GM23338 (cell line): Measurements from ENCODE around the gene CD58. TPM values are rescaled to one million over a fixed set of nuclear protein-coding genes. Genes with fewer than 3 reads are reported as not detected.
"Not testable (repeated sequence)": the region's sequence is repeated elsewhere in the genome, so short reads cannot be mapped to it uniquely, and the experiment has no call there.

ENCODE experiments used
- ATAC-seq: fragments of 200-7000 bp; cut with Tn5 transposase; 3 replicates; pipeline ENCODE4 v1.9.1; 2020
- DNase-seq: peaks from one replicate; pipeline ENCODE4 v3.0.0-alpha.2; 2015; ENCODE audit warnings: low spot score
- H2AFZ ChIP-seq: fragments of 200-600 bp; sonication (generic); 2 replicates; pipeline ENCODE4 v1.8.0; 2016; ENCODE audit warnings: antibody characterized with exemption, mild to moderate bottlenecking, moderate library complexity
- H3F3A ChIP-seq: fragments of 200-600 bp; sonication (generic); replicated peaks from 2 replicates; pipeline ENCODE4 v1.8.0; 2017; ENCODE audit warnings: antibody characterized with exemption, mixed run types, low read depth
- H3K27ac ChIP-seq: fragments of 200-600 bp; sonication (generic); 2 replicates; pipeline ENCODE4 v1.6.1; 2016; ENCODE audit warnings: low read depth
- H3K27me3 ChIP-seq: fragments of 200-600 bp; sonication (generic); 2 replicates; pipeline ENCODE4 v1.8.0; 2016; ENCODE audit warnings: mild to moderate bottlenecking, mixed run types, moderate library complexity; ENCODE audit not compliant: insufficient read depth
- H3K36me3 ChIP-seq: fragments of 200-600 bp; sonication (generic); 2 replicates; pipeline ENCODE4 v1.8.0; 2016; ENCODE audit warnings: mild to moderate bottlenecking; ENCODE audit not compliant: insufficient read depth
- H3K4me1 ChIP-seq: fragments of 200-600 bp; sonication (generic); 2 replicates; pipeline ENCODE4 v1.8.0; 2016; ENCODE audit warnings: mild to moderate bottlenecking, moderate library complexity; ENCODE audit not compliant: insufficient read depth
- H3K4me2 ChIP-seq: fragments of 200-600 bp; sonication (generic); 2 replicates; pipeline ENCODE4 v1.7.1; 2017; ENCODE audit warnings: mixed run types
- H3K4me3 ChIP-seq: fragments of 200-600 bp; sonication (generic); 2 replicates; pipeline ENCODE4 v1.6.1; 2016; ENCODE audit warnings: mixed run types
- H3K79me2 ChIP-seq: fragments of 200-600 bp; sonication (generic); replicated peaks from 2 replicates; pipeline ENCODE4 v1.8.0; 2017; ENCODE audit warnings: mild to moderate bottlenecking; ENCODE audit not compliant: insufficient read depth
- H3K9me2 ChIP-seq: fragments of 200-600 bp; sonication (generic); 2 replicates; pipeline ENCODE4 v1.8.0; 2017; ENCODE audit not compliant: insufficient read depth
- H4K20me1 ChIP-seq: fragments of 200-600 bp; sonication (generic); replicated peaks from 2 replicates; pipeline ENCODE4 v1.8.0; 2017; ENCODE audit warnings: mild to moderate bottlenecking; ENCODE audit not compliant: insufficient read depth
- H3K27ac Mint-ChIP-seq: 2 replicates; pipeline ENCODE4 v1.8.0; 2020; ENCODE audit warnings: inconsistent platforms, mild to moderate bottlenecking, moderate library complexity, mixed read lengths
- H3K27me3 Mint-ChIP-seq: 3 replicates; pipeline ENCODE4 v1.8.0; 2022; ENCODE audit warnings: low read depth, mild to moderate bottlenecking, moderate library complexity, mixed read lengths, inconsistent platforms; ENCODE audit not compliant: insufficient read depth, poor library complexity
- H3K36me3 Mint-ChIP-seq: 3 replicates; pipeline ENCODE4 v1.8.0; 2021; ENCODE audit warnings: low read depth, mild to moderate bottlenecking, inconsistent platforms, moderate library complexity, mixed read lengths
- H3K4me1 Mint-ChIP-seq: 3 replicates; pipeline ENCODE4 v1.8.0; 2020; ENCODE audit warnings: mild to moderate bottlenecking, inconsistent platforms, mixed read lengths
- H3K4me3 Mint-ChIP-seq: 3 replicates; pipeline ENCODE4 v1.8.0; 2021; ENCODE audit warnings: moderate library complexity, mild to moderate bottlenecking, inconsistent platforms, mixed read lengths
- H3K9me3 Mint-ChIP-seq: 3 replicates; pipeline ENCODE4 v1.8.0; 2020; ENCODE audit warnings: moderate library complexity, mild to moderate bottlenecking, inconsistent platforms, mixed read lengths
- polyA plus RNA-seq: library from polyadenylated mRNA; unstranded; fragments of >200 nt; fragmentation: Nextera tagmentation; extraction: Ambion mirVana; gene quantifications from 2 replicates; pipeline ENCODE4 v1.2.1, GENCODE V29; 2016
- total RNA-seq: library from RNA; depleted of rRNA; stranded (reverse); fragments of >200 nt; shearing (Covaris generic); gene quantifications from 2 replicates; pipeline ENCODE4 v1.2.3, GENCODE V29; 2014
- TF ChIP-seq, protein P1 (sequence below): fragments of 250-450 bp; sonication (Bioruptor Pico); IDR thresholded peaks from 2 replicates; pipeline ENCODE4 v1.5.0; 2020; ENCODE audit warnings: mild to moderate bottlenecking, moderate library complexity

The CD58 gene
- total and polyA plus RNA-seq, 2 experiments from 2014 or later = 9.2 to 12.5 TPM

DNA sequence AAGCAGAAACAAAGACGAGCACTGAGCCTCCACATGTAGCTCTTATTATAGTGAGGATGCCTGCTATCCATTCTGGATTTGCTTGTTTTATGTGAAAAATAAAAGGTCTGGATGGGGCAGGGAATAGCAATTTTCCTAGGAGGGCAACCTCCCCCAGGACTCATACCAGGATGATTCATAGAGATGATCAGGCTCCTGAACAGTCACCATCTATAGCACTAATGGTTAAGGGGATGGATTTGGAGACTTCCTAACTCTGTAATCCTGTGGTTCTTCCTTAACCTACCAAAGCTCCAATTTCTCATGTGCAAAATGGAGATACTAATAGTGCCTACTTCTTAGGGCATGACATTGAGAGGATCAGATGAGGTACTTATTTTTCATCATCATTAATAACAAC lies 34.5 kb upstream of the CD58 start (continued):
- TF ChIP-seq, protein P1, sequence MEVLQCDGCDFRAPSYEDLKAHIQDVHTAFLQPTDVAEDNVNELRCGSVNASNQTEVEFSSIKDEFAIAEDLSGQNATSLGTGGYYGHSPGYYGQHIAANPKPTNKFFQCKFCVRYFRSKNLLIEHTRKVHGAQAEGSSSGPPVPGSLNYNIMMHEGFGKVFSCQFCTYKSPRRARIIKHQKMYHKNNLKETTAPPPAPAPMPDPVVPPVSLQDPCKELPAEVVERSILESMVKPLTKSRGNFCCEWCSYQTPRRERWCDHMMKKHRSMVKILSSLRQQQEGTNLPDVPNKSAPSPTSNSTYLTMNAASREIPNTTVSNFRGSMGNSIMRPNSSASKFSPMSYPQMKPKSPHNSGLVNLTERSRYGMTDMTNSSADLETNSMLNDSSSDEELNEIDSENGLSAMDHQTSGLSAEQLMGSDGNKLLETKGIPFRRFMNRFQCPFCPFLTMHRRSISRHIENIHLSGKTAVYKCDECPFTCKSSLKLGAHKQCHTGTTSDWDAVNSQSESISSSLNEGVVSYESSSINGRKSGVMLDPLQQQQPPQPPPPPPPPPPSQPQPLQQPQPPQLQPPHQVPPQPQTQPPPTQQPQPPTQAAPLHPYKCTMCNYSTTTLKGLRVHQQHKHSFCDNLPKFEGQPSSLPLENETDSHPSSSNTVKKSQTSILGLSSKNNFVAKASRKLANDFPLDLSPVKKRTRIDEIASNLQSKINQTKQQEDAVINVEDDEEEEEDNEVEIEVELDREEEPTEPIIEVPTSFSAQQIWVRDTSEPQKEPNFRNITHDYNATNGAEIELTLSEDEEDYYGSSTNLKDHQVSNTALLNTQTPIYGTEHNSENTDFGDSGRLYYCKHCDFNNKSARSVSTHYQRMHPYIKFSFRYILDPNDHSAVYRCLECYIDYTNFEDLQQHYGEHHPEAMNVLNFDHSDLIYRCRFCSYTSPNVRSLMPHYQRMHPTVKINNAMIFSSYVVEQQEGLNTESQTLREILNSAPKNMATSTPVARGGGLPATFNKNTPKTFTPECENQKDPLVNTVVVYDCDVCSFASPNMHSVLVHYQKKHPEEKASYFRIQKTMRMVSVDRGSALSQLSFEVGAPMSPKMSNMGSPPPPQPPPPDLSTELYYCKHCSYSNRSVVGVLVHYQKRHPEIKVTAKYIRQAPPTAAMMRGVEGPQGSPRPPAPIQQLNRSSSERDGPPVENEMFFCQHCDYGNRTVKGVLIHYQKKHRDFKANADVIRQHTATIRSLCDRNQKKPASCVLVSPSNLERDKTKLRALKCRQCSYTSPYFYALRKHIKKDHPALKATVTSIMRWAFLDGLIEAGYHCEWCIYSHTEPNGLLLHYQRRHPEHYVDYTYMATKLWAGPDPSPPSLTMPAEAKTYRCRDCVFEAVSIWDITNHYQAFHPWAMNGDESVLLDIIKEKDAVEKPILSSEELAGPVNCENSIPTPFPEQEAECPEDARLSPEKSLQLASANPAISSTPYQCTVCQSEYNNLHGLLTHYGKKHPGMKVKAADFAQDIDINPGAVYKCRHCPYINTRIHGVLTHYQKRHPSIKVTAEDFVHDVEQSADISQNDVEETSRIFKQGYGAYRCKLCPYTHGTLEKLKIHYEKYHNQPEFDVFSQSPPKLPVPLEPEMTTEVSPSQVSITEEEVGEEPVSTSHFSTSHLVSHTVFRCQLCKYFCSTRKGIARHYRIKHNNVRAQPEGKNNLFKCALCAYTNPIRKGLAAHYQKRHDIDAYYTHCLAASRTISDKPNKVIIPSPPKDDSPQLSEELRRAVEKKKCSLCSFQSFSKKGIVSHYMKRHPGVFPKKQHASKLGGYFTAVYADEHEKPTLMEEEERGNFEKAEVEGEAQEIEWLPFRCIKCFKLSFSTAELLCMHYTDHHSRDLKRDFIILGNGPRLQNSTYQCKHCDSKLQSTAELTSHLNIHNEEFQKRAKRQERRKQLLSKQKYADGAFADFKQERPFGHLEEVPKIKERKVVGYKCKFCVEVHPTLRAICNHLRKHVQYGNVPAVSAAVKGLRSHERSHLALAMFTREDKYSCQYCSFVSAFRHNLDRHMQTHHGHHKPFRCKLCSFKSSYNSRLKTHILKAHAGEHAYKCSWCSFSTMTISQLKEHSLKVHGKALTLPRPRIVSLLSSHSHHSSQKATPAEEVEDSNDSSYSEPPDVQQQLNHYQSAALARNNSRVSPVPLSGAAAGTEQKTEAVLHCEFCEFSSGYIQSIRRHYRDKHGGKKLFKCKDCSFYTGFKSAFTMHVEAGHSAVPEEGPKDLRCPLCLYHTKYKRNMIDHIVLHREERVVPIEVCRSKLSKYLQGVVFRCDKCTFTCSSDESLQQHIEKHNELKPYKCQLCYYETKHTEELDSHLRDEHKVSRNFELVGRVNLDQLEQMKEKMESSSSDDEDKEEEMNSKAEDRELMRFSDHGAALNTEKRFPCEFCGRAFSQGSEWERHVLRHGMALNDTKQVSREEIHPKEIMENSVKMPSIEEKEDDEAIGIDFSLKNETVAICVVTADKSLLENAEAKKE (CRISPR knock-in tag) = no peak

DNA sequence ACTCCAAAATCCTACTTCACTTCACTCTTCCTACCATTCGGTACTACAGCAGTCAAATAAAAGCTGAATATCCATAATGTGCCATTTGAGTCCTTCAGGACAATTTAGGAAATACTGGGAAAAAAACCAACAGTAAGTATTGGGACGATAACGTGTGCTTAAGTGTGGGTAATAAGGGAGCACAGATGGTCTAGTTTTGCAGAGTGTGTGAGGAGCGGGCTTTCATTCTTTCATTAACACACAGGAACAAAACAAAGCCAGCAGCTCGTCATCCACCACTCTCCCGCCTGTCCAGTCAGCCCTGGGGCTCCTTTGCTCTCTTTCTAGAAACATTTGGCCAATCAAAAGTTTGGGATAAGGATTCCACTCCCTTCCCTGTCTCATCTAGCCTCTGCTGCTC lies 33.6 kb upstream of the CD58 start:
- not testable (repeated sequence) for H3K4me3 Mint-ChIP-seq, H3F3A ChIP-seq, H3K27ac Mint-ChIP-seq, H3K27me3 Mint-ChIP-seq, H3K9me3 Mint-ChIP-seq, H3K27me3 ChIP-seq, H3K36me3 ChIP-seq, H3K4me2 ChIP-seq, H3K9me2 ChIP-seq, H3K36me3 Mint-ChIP-seq, H3K4me1 ChIP-seq, H4K20me1 ChIP-seq, H3K27ac ChIP-seq, H2AFZ ChIP-seq, H3K4me3 ChIP-seq, H3K79me2 ChIP-seq, DNase-seq
- ATAC-seq = peak; percentile 39
- peaks cover 28% of the 10 kb centered on the region for H3K4me1 Mint-ChIP-seq

DNA sequence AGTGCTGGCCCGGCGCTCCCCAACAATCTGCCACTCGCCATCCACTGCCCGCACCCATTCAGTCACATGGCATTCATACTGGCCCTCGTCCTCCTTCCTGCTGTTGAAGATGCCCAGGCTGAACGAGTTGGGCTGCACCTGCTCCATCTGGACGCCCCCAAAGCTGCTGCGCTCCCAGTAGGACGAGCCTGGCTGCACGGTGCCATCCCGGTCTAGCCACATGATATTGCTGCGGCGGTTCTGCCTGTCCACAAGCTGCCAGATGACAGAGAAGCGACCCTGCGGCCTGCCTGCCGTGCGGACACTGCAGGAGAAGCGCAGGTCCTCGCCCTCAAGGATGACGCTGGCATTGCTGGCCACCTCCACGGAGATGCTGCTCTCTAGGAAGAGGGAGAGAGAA lies 32.8 kb upstream of the CD58 start:
- H3K79me2 ChIP-seq, H3K9me3 Mint-ChIP-seq, ATAC-seq, H3K27ac Mint-ChIP-seq, H3K27ac ChIP-seq, H4K20me1 ChIP-seq, H2AFZ ChIP-seq, H3K27me3 Mint-ChIP-seq, H3K4me3 ChIP-seq, H3K9me2 ChIP-seq, DNase-seq, H3K4me1 ChIP-seq, H3K4me3 Mint-ChIP-seq, H3F3A ChIP-seq, H3K27me3 ChIP-seq, H3K36me3 Mint-ChIP-seq, H3K36me3 ChIP-seq, H3K4me2 ChIP-seq: not testable (repeated sequence)
- H3K4me1 Mint-ChIP-seq = peaks cover 28% of the 10 kb centered on the region

DNA sequence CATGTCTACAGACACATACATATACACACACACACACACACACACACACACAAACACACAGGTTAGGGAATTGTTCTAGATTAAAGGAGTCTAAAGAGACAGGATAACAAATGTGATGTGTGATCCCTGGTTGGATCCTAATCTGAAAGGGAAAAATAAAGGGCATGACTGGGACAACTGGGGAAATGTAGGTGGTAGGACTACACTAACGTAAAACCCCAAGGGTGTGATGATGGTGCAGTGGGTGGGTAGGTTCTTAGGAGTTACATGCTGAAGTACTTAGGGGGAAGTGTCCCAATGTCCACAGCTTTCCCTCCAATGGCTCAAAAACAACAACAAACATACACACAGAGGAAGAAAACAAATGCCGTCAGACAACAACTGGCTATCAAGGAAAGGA lies 28.5 kb upstream of the CD58 start:
- peaks cover 16% of the 10 kb centered on the region for H3K4me1 Mint-ChIP-seq
- H3K9me3 Mint-ChIP-seq, H3K4me3 Mint-ChIP-seq, H3K36me3 Mint-ChIP-seq, H3K27me3 ChIP-seq, H3K4me2 ChIP-seq, H3K9me2 ChIP-seq, H3K27me3 Mint-ChIP-seq, H3F3A ChIP-seq, H3K79me2 ChIP-seq, H3K4me1 ChIP-seq, H3K27ac Mint-ChIP-seq, H3K4me3 ChIP-seq, DNase-seq, H3K27ac ChIP-seq, ATAC-seq, H2AFZ ChIP-seq, H3K36me3 ChIP-seq, H4K20me1 ChIP-seq: not testable (repeated sequence)

DNA sequence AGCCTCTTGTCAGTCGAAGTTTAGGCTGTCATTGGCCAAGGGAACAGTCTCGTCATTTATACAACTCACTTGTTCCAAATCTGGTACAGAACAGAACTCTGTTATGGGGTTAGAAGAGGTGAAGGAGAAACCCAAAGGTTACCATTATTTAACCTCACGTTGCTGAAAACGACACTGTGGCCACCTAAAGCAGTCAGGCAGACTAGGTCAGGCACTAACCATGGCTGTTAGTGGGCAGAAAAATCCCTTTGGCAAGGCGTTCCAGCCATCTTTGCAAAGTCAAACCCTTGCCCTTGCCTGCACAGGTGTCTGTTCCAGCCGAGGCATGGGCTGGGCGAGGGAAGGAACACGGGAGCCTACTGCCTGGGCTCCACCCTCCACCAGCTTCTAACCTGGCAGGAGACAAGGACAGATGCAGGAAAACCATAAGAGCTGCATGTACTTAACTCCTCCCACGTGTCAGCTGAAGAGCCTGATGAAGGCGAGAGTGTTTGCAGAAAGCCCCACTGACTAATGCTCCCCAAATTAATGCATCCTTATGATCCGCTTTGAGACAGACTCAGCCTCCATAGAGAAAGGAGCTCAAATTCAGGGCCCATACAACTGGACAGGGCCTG lies 27.7 kb upstream of the CD58 start:
- H3K27me3 ChIP-seq, H2AFZ ChIP-seq, H3K4me3 ChIP-seq, H3K27me3 Mint-ChIP-seq, H3K4me2 ChIP-seq, DNase-seq, H3K4me1 ChIP-seq, H3K27ac Mint-ChIP-seq, H3K79me2 ChIP-seq, H4K20me1 ChIP-seq, H3K27ac ChIP-seq, H3K36me3 ChIP-seq, H3K9me3 Mint-ChIP-seq, H3F3A ChIP-seq, H3K4me3 Mint-ChIP-seq, H3K9me2 ChIP-seq, H3K36me3 Mint-ChIP-seq, ATAC-seq: not testable (repeated sequence)
- H3K4me1 Mint-ChIP-seq = peaks cover 13% of the 10 kb centered on the region
